ENCODE results near the gene NXNL1.

- TF ChIP-seq EZH2 (IDR thresholded peaks at IDR 0.05; ENCODE audit: insufficient read depth, poor library complexity, severe bottlenecking) (no peak), EZH2phosphoT487 (IDR thresholded peaks at IDR 0.05; ENCODE audit: insufficient read depth, low read depth) (no peak)
Observed at GRCh38 chr19:17466487-17466850, 5.7 kb upstream of the NXNL1 start.

Measured in GM23248 (cell line).